Testis (tissue), 3 donors: ENCODE results near the gene C10orf67. TPM values are rescaled to one million over a fixed set of nuclear protein-coding genes. Genes with fewer than 3 reads are reported as not detected.

ENCODE experiments used
- DNase-seq: peaks from one replicate; pipeline ENCODE4 v3.0.0-alpha.2; 2019
- H3K27ac ChIP-seq, 2 donors: fragments of 200-600 bp; sonication (generic); one replicate each; pipeline ENCODE4 v1.5.1; 2019
- H3K27me3 ChIP-seq: fragments of 200-600 bp; sonication (generic); one replicate; pipeline ENCODE4 v1.5.1; 2019
- H3K36me3 ChIP-seq: fragments of 200-600 bp; sonication (generic); one replicate; pipeline ENCODE4 v1.5.1; 2017; ENCODE audit warnings: low read depth; ENCODE audit errors: missing control alignments
- H3K4me1 ChIP-seq: fragments of 200-600 bp; sonication (generic); one replicate; pipeline ENCODE4 v1.5.1; 2019
- H3K4me3 ChIP-seq, 2 donors: fragments of 200-600 bp; sonication (generic); one replicate each; pipeline ENCODE4 v1.5.1; 2017 to 2019
- H3K9me3 ChIP-seq: fragments of 200-600 bp; sonication (generic); one replicate; pipeline ENCODE4 v1.5.1; 2017
- CTCF ChIP-seq, 3 experiments: fragments of 450-650 bp in 2 of 3; fragments of 200-600 bp in 1 of 3; sonication (generic) in 1 of 3; IDR thresholded peaks; one replicate each; pipeline ENCODE4 v1.5.1; 2016 to 2019; ENCODE audit warnings: antibody characterized with exemption in 3 of 3, mild to moderate bottlenecking in 2 of 3, moderate library complexity in 1 of 3
- POLR2A ChIP-seq: fragments of 450-650 bp; IDR thresholded peaks from one replicate; pipeline ENCODE4 v1.6.1; 2017; ENCODE audit warnings: antibody characterized with exemption, mild to moderate bottlenecking, moderate library complexity
- WGBS, 2 donors: methylation state at CpG; one replicate each; pipeline ENCODE4 v1.1.5; 2018; 5-methylcytosine and 5-hydroxymethylcytosine counted together
- intact Hi-C: fragments of 100-400 bp; cut with DNase I; formaldehyde crosslinking; loops from one replicate; pipeline ENCODE4 v1.15.1; 2023; ENCODE audit warnings: low total_unique reads
- polyA plus RNA-seq: library from polyadenylated mRNA; stranded (reverse); fragments of 350-450 nt; fragmentation: Illumina TruSeq; extraction: RNeasy Lipid Tissue Mini Kit (QIAGEN cat#74804); gene quantifications from one replicate; pipeline ENCODE4 v1.2.3, GENCODE V29; 2014; ENCODE audit warnings: low read depth, low replicate concordance; ENCODE audit not compliant: insufficient read depth
- total RNA-seq, 2 donors: library from RNA; depleted of rRNA; stranded (reverse); fragments of >200 nt; gene quantifications; one replicate each; pipeline ENCODE4 v1.2.3, GENCODE V29; 2016

C10orf67 gene
- total and polyA plus RNA-seq, 3 donors from 2014 or later: 3.0 to 11.1 (median 7.1) TPM

DNA sequence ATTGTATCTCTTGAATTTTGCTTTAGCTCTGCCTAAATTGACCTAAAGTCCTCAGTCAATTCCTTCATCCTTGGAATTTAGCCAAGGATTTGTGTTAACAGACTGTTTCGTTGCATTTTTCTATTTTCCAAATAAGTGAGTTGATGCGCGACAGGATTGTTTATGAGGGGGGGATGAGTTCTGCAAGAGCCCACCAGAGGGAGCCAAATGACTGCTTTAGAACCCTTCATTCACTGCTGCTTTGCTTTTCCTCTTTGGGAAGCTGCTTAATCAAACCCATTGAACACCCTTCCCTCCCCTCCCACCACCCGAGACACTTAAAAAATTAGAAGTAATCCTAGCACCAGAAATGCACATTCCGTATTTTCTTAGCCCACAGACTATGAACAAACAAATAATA is 186.2 kb downstream of the C10orf67 start:
- no peak overlapping the region for H3K27ac ChIP-seq
- TF ChIP-seq POLR2A (no peak), CTCF (IDR thresholded peaks at IDR 0.05) (peak; percentile 55 to 77 (median 64))
- H3K4me3 ChIP-seq: no peak overlapping the region
- intact Hi-C loops: no loop called here
- DNase-seq: peak; percentile 73
- H3K4me1 ChIP-seq: no peaks in the 10 kb centered on the region
- H3K9me3 ChIP-seq: no peaks in the 10 kb centered on the region
- 2 to 5% methylated on average over 5 of the region's 5 CpGs for WGBS, 2 donors
- H3K27me3 ChIP-seq: no peaks in the 10 kb centered on the region
- H3K36me3 ChIP-seq: no peaks in the 10 kb centered on the region

GRCh38 chr10:23157691-23158369 is 186.8 kb downstream of the C10orf67 start:
- DNase-seq: no peak
- H3K4me1 ChIP-seq: no peaks in the 10 kb centered on the region
- intact Hi-C loops: no loop called here
- TF ChIP-seq CTCF (IDR thresholded peaks at IDR 0.05) (no peak), POLR2A (no peak)
- H3K27ac ChIP-seq: no peak overlapping the region
- WGBS, 2 donors: 26 to 38% methylated on average over 10 to 12 of the region's 12 CpGs
- no peaks in the 10 kb centered on the region for H3K27me3 ChIP-seq
- no peak overlapping the region for H3K4me3 ChIP-seq
- H3K36me3 ChIP-seq: no peaks in the 10 kb centered on the region
- H3K9me3 ChIP-seq: no peaks in the 10 kb centered on the region

GRCh38 chr10:23157239-23157681 is 187.3 kb downstream of the C10orf67 start:
- Histone ChIP-seq H3K4me1 (no peaks in the 10 kb centered on the region), H3K9me3 (no peaks in the 10 kb centered on the region), H3K27me3 (no peaks in the 10 kb centered on the region), H3K27ac (no peak overlapping the region), H3K4me3 (no peak overlapping the region), H3K36me3 (no peaks in the 10 kb centered on the region)
- DNase-seq: no peak
- TF ChIP-seq POLR2A: no peak
- TF ChIP-seq CTCF (IDR thresholded peaks at IDR 0.05): no peak
- intact Hi-C loops: no loop called here
- WGBS, 2 donors: 20 to 34% methylated on average over 14 of the region's 14 CpGs

DNA sequence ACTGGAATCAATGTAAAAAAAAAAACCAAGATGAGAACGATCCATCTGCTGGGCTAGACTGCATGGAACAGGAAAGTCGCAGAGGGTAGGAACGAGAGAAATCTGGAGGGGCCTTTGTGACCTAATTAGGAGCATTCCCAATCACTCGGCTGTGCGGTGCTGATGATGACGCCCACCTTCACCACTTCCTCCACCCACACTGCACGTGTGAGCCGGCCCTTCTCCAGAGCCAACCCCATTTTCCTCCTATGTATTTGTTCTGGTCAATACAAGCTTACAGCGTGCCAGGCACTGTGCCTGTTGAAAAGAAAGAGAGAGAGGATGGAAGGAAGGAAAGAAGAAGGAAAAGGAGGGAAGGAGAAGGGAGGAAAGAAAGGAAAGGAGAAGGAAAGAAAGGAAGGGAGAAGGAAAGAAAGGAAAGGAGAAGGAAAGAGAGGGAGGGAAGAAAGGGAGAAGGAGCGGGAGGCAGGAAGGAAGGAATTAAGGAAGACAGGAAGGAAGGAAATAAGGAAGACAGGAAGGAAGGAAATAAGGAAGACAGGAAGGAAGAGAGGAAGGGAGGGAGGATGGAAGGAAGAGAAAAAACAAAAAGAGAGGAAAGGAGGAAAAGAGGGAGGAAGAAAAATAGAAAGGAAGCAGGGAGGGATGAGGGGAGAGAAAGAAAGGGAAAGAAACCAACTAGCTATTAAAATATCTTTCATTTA is 188.0 kb downstream of the C10orf67 start:
- no peak for DNase-seq
- Histone ChIP-seq H3K4me3 (no peak overlapping the region), H3K36me3 (no peaks in the 10 kb centered on the region), H3K9me3 (no peaks in the 10 kb centered on the region), H3K27me3 (no peaks in the 10 kb centered on the region), H3K4me1 (no peaks in the 10 kb centered on the region), H3K27ac (no peak overlapping the region)
- intact Hi-C loops: no loop called here
- TF ChIP-seq CTCF (IDR thresholded peaks at IDR 0.05) (no peak), POLR2A (no peak)
- 56 to 65% methylated on average over 10 of the region's 10 CpGs for WGBS, 2 donors
